Measurements from ENCODE around the gene IL12A. TPM values are rescaled to one million over a fixed set of nuclear protein-coding genes. Genes with fewer than 3 reads are reported as not detected.

The IL12A gene
- total and polyA plus RNA-seq, 10 of the 15 experiments (the other 5 are each of a cell fraction or from before 2014, with no cell fraction given) = 0.50 to 10.9 (median 3.5) TPM

- Histone ChIP-seq H3K36me3 (ENCODE audit: control insufficient read depth in 2 of 2, insufficient read depth in 2 of 2, low read length in 1 of 2) (no peaks in the 10 kb centered on the region), H3K9me3 (replicated peaks; ENCODE audit: control insufficient read depth, insufficient read depth, low read length) (no peaks in the 10 kb centered on the region), H3K4me3 (no peak overlapping the region), H3K27ac (ENCODE audit: control insufficient read depth, insufficient read depth) (no peak overlapping the region), H3K4me1 (ENCODE audit: control insufficient read depth, insufficient read depth, low read length) (peaks cover 8% of the 10 kb centered on the region), H3K27me3 (replicated peaks in 1 of 2; ENCODE audit: control insufficient read depth in 2 of 2, insufficient read depth in 2 of 2, low read length in 1 of 2) (no peaks in the 10 kb centered on the region), H3K9ac (ENCODE audit: control insufficient read depth, insufficient read depth, low read length) (no peak overlapping the region), H3K4me2 (ENCODE audit: control insufficient read depth, insufficient read depth) (no peak overlapping the region), H4K20me1 (ENCODE audit: control insufficient read depth, insufficient read depth) (no peaks in the 10 kb centered on the region), H2AFZ (ENCODE audit: control insufficient read depth, low read depth, low read length) (no peak overlapping the region), H3K79me2 (ENCODE audit: control insufficient read depth, insufficient read depth, low read length) (no peaks in the 10 kb centered on the region)
- 50% methylated on average over 9 of the region's 9 CpGs for WGBS (ENCODE audit: insufficient coverage, insufficient replicate concordance, low lambda C conversion rate, missing lambda C conversion rate)
- RAD21 ChIA-PET (ENCODE audit: unreplicated experiment) = no interaction called here
- DNase-seq (ENCODE audit: low read depth, low spot score) (no peak), ATAC-seq (no peak), FAIRE-seq (no peak)
- in situ Hi-C loops (cut with MboI) = loop anchor here (10.0 kb wide), 1 partner anchor 393 kb away; no protein-coding TSS in a partner anchor
- intact Hi-C loops (cut with micrococcal nuclease; ENCODE audit: unreplicated experiment) = no loop called here
- CTCF ChIA-PET = interaction anchor here (0.8 to 2.1 kb wide), 5 partner anchors 16 to 137 kb away, joined by 3 to 6 read pairs (median 4); partner anchors contain the start of gene IL12A
- BruUV-seq (replicated peaks) = no TSS peak
- POLR2A ChIA-PET = no interaction called here
- SMC1A ChIA-PET (ENCODE audit: uncharacterized antibody, unreplicated experiment) = interaction anchor here (1.0 to 1.7 kb wide), 3 partner anchors 10 to 138 kb away, joined by 3 to 7 read pairs (median 3); no protein-coding TSS in a partner anchor
- TF ChIP-seq, protein P1, sequence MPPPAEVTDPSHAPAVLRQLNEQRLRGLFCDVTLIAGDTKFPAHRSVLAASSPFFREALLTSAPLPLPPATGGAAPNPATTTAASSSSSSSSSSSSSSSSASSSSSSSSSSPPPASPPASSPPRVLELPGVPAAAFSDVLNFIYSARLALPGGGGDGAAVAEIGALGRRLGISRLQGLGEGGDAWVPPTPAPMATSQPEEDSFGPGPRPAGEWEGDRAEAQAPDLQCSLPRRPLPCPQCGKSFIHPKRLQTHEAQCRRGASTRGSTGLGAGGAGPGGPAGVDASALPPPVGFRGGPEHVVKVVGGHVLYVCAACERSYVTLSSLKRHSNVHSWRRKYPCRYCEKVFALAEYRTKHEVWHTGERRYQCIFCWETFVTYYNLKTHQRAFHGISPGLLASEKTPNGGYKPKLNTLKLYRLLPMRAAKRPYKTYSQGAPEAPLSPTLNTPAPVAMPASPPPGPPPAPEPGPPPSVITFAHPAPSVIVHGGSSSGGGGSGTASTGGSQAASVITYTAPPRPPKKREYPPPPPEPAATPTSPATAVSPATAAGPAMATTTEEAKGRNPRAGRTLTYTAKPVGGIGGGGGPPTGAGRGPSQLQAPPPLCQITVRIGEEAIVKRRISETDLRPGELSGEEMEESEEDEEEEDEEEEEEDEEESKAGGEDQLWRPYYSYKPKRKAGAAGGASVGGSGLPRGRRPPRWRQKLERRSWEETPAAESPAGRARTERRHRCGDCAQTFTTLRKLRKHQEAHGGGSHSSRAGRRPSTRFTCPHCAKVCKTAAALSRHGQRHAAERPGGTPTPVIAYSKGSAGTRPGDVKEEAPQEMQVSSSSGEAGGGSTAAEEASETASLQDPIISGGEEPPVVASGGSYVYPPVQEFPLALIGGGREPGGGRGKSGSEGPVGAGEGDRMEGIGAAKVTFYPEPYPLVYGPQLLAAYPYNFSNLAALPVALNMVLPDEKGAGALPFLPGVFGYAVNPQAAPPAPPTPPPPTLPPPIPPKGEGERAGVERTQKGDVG (CRISPR knock-in tag; IDR thresholded peaks at IDR 0.05) = no peak
- TF ChIP-seq BACH1 (IDR thresholded peaks at IDR 0.05; ENCODE audit: borderline replicate concordance) (no peak), SUPT20H (IDR thresholded peaks at IDR 0.05; ENCODE audit: borderline replicate concordance, control insufficient read depth, low read depth, low read length) (no peak), CTCF (IDR thresholded peaks at IDR 0.05 in 2 of 3, conservative IDR thresholded peaks at IDR 0.05 in 1 of 3; ENCODE audit: control insufficient read depth in 2 of 3, extremely low read depth in 1 of 3, insufficient read depth in 1 of 3, low read depth in 3 of 3, low read length in 3 of 3) (no peak), CREM (IDR thresholded peaks at IDR 0.05; ENCODE audit: low read depth) (no peak), ATF7 (IDR thresholded peaks at IDR 0.05; ENCODE audit: low read depth) (no peak), TCF3 (IDR thresholded peaks at IDR 0.05; ENCODE audit: borderline replicate concordance, insufficient read depth, low read depth, low read length) (no peak), TCF7 (IDR thresholded peaks at IDR 0.05; ENCODE audit: borderline replicate concordance) (no peak), WRNIP1 (IDR thresholded peaks at IDR 0.05; ENCODE audit: borderline replicate concordance, low read depth, low read length) (no peak), IKZF2 (IDR thresholded peaks at IDR 0.05) (no peak), NFYB (IDR thresholded peaks at IDR 0.05; ENCODE audit: insufficient read depth, low read depth, low read length) (no peak), NR2F1 (conservative IDR thresholded peaks at IDR 0.05) (no peak), NR2C1 (IDR thresholded peaks at IDR 0.05) (no peak)
- TF ChIP-seq, protein P2, sequence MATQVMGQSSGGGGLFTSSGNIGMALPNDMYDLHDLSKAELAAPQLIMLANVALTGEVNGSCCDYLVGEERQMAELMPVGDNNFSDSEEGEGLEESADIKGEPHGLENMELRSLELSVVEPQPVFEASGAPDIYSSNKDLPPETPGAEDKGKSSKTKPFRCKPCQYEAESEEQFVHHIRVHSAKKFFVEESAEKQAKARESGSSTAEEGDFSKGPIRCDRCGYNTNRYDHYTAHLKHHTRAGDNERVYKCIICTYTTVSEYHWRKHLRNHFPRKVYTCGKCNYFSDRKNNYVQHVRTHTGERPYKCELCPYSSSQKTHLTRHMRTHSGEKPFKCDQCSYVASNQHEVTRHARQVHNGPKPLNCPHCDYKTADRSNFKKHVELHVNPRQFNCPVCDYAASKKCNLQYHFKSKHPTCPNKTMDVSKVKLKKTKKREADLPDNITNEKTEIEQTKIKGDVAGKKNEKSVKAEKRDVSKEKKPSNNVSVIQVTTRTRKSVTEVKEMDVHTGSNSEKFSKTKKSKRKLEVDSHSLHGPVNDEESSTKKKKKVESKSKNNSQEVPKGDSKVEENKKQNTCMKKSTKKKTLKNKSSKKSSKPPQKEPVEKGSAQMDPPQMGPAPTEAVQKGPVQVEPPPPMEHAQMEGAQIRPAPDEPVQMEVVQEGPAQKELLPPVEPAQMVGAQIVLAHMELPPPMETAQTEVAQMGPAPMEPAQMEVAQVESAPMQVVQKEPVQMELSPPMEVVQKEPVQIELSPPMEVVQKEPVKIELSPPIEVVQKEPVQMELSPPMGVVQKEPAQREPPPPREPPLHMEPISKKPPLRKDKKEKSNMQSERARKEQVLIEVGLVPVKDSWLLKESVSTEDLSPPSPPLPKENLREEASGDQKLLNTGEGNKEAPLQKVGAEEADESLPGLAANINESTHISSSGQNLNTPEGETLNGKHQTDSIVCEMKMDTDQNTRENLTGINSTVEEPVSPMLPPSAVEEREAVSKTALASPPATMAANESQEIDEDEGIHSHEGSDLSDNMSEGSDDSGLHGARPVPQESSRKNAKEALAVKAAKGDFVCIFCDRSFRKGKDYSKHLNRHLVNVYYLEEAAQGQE (IDR thresholded peaks at IDR 0.05; ENCODE audit: low read depth, low read length) = no peak
- TF ChIP-seq, protein P3, sequence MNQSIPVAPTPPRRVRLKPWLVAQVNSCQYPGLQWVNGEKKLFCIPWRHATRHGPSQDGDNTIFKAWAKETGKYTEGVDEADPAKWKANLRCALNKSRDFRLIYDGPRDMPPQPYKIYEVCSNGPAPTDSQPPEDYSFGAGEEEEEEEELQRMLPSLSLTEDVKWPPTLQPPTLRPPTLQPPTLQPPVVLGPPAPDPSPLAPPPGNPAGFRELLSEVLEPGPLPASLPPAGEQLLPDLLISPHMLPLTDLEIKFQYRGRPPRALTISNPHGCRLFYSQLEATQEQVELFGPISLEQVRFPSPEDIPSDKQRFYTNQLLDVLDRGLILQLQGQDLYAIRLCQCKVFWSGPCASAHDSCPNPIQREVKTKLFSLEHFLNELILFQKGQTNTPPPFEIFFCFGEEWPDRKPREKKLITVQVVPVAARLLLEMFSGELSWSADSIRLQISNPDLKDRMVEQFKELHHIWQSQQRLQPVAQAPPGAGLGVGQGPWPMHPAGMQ (IDR thresholded peaks at IDR 0.05; ENCODE audit: borderline replicate concordance) = no peak
Observed at GRCh38 chr3:160022068-160022467, 33.4 kb downstream of the IL12A start.
